C4-2B (cell line): Measurements from ENCODE around the gene TOP1.
A peak's percentile ranks its signal among the peaks of the same experiment; 100 is the strongest.
"Not testable (repeated sequence)": the region's sequence is repeated elsewhere in the genome, so short reads cannot be mapped to it uniquely, and the experiment has no call there.

ENCODE experiments used
- CTCF ChIP-seq: fragments of 450-650 bp; conservative IDR thresholded peaks from 2 replicates; pipeline ENCODE4 v1.5.1; 2017; ENCODE audit warnings: mild to moderate bottlenecking
- ZFX ChIP-seq: fragments of 450-650 bp; IDR thresholded peaks from 2 replicates; pipeline ENCODE4 v1.6.1; 2017

DNA sequence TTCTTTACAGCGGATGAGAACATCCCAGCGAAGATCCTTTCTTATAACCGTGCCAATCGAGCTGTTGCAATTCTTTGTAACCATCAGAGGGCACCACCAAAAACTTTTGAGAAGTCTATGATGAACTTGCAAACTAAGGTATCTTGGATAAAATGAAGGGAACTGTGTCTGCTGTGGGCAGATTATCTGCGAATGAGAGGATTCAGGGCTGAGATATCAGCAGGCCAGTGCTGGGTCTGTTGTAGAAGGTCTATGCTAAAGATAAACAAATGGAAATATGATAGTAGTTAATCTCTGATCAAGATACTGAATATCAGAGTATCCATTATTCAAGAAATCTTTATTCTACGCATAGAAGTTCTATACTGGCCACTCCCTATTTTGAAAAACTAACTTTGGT, 89.5 kb downstream of the TOP1 start:
- not testable (repeated sequence) for TF ChIP-seq ZFX
- TF ChIP-seq CTCF, result peak; percentile 22
